Inferior parietal cortex (tissue), 1 donor: ENCODE results near the gene MMP11.

Experiments
- DNase-seq: peaks from one replicate; pipeline ENCODE4 v3.0.0-alpha.2; 2016; ENCODE audit errors: extremely low spot score

The MMP11 gene

GRCh38 chr22:23760056-23760455, 12.6 kb upstream of the MMP11 start:
- no peak for DNase-seq

GRCh38 chr22:23762842-23763578, 9.6 kb upstream of the MMP11 start, which contains the start of gene C22orf15:
TSS of gene C22orf15 (plus strand) at chr22:23762990. CDS start at chr22:23763307, 317 bp downstream.
- DNase-seq, result no peak

- DNase-seq, result no peak
Observed at GRCh38 chr22:23763579-23763945, 9.1 kb upstream of the MMP11 start.

GRCh38 chr22:23763954-23764353, 8.7 kb upstream of the MMP11 start:
- DNase-seq, result no peak

GRCh38 chr22:23764899-23765881, 7.5 kb upstream of the MMP11 start:
- DNase-seq, result no peak

GRCh38 chr22:23767303-23767672, 5.4 kb upstream of the MMP11 start:
- DNase-seq, result no peak

- peak; percentile 85 for DNase-seq
Observed at GRCh38 chr22:23767673-23768548, 4.7 kb upstream of the MMP11 start, which contains the start of gene CHCHD10. TSS of gene CHCHD10 (minus strand) at chr22:23767972. CDS start at chr22:23767874, 98 bp downstream.

- DNase-seq, result no peak
Observed at GRCh38 chr22:23769321-23769965, 3.2 kb upstream of the MMP11 start.

- DNase-seq, result no peak
Observed at GRCh38 chr22:23772315-23772648, 367 bp upstream of the MMP11 start.

GRCh38 chr22:23773483-23774113, 949 bp downstream of the MMP11 start:
- DNase-seq, result no peak

- DNase-seq, result no peak
Observed at GRCh38 chr22:23774114-23774921, 1.7 kb downstream of the MMP11 start.

GRCh38 chr22:23774922-23775436, 2.3 kb downstream of the MMP11 start:
- DNase-seq, result no peak

- DNase-seq, result no peak
Observed at GRCh38 chr22:23775779-23776375, 3.2 kb downstream of the MMP11 start.

GRCh38 chr22:23777776-23778576, 5.3 kb downstream of the MMP11 start:
- DNase-seq, result no peak

- DNase-seq, result no peak
Observed at GRCh38 chr22:23778577-23778900, 5.9 kb downstream of the MMP11 start.

GRCh38 chr22:23779083-23779482, 6.4 kb downstream of the MMP11 start:
- DNase-seq, result no peak

- no peak for DNase-seq
Observed at GRCh38 chr22:23779731-23780130, 7.1 kb downstream of the MMP11 start.

GRCh38 chr22:23780146-23780748, 7.6 kb downstream of the MMP11 start:
- no peak for DNase-seq
